ENCODE measurements around the gene DHRSX. TPM values are rescaled to one million over a fixed set of nuclear protein-coding genes. Genes with fewer than 3 reads are reported as not detected.
"Not testable (repeated sequence)": the region's sequence is repeated elsewhere in the genome, so short reads cannot be mapped to it uniquely, and the experiment has no call there.

DHRSX gene
- total RNA-seq, 1 donor from 2014 or later: 29.9 TPM

DNA sequence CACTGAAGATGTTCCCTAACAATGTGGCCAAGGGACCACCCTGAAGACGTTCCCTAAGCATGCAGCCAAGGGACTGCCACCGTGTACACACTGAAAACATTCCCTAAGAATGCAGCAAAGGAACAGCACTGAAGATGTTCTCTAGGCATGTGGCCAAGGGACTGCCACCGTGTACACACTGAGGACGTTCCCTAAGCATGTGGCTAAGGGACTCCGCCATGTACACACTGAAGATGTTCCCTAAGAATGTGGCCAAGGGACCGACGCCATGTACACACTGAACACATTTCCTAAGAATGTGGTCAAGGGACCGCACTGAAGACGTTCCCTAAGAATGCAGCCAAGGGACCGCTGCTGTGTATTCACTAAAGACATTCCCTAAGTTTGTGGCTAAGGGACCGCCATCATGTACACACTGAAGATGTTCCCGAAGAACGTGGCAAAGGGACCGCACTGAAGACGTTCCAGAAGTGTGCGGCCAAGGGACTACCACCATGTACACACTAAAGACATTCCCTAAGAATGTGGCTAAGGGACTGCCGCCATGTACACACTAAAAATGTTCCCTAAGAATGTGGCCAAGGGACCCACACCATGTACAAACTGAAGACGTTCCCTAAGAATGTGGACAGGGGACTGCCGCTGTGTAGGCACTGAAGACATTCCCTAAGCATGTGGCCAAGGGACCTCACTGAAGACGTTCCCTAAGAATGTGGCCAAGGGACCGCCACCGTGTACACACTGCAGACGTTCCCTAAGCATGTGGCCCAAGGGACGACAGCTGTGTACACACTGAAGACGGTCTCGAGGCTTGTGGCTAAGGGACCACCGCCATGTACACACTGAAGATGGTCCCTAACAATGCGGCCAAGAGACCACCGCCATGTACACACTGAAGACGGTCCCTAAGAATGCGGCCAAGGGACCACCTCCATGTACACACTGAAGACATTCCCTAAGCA is 54.8 kb downstream of the DHRSX start:
- DNase-seq (no peak), ATAC-seq (ENCODE audit: poor library complexity) (no peak)
- intact Hi-C loops (cut with DNase I): no loop called here

DNA sequence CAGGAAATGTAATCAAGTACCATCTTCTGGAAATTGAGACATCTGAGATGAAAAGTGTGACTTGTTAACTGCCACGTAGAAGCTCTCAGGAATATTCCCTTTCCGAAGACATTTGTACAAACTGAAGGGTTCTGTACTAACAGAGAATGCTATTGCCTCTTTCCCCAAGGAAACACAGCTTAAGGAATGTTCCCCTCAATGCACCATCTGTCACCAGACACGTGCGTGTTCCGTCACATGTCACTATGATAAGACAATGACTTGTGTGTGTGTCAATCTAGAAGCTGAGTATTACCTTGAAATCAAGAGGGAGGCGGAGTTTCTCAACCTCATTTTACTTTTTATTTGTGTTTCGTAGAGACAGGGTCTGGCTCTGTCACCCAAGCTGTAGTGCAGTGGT is 58.1 kb downstream of the DHRSX start:
- intact Hi-C loops (cut with DNase I): no loop called here
- DNase-seq (no peak), ATAC-seq (ENCODE audit: poor library complexity) (no peak)

DNA sequence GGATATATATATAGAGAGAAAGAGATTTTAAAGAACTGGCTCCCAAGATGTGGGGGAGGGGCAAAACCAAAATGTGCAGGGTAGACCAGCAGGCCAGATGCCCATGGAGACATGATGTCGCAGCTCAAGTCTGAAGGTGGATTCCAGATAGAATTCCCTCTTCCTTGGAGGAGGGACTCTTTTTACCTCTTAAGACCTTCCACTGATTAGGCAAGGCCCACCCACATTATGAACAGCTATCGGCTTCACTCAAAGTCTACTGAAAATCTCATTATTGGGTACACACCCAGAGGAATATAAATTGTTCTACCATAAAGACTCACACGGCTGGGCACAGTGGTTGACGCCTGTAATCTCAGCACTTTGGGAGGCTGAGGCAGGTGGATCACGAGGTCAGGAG is 59.3 kb downstream of the DHRSX start:
- intact Hi-C loops (cut with DNase I): no loop called here
- DNase-seq (no peak), ATAC-seq (ENCODE audit: poor library complexity) (no peak)

DNA sequence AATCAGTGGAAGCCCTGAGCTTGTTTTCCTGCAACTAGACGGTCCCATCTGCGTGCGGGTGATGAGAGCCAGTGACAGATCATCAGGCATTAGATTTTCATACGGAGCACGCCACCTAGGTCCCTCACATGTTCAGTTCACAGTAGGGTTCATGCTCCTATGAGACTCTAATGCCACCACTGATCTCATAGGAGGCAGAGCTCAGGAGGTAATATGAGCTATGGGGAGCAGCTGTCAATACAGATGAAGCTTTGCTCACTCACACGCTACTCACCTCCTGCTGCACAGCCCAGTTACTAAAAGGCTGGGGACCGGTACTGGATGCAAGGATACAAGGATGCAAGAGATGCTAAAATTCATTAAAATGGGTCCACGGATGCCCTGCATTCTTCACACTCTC is 61.2 kb downstream of the DHRSX start:
- intact Hi-C loops (cut with DNase I): no loop called here
- ATAC-seq (ENCODE audit: poor library complexity) (no peak), DNase-seq (no peak)

DNA sequence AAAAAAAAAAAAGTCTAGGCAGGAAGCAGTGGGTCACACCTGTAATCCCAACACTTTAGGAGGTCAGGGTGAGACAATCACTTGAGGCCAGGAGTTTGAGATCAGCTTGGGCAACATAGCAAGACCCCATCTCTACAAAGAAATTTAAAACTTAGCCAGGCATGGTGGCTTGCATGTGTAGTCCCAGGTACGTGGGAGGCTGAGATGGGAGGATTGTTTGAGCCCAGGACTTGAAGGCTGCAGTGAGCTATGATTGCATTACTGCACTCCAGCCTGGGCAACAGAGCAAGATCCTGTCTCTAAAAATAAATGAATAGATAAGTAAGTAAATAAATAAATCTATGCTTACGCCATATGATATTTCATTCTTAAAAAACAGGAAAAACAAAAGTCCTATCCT is 65.3 kb downstream of the DHRSX start:
- ATAC-seq (ENCODE audit: poor library complexity) (no peak), DNase-seq (no peak)
- intact Hi-C loops (cut with DNase I): no loop called here

GRCh38 chrX:2434270-2435163 is 66.3 kb downstream of the DHRSX start:
- ATAC-seq (ENCODE audit: poor library complexity) (no peak), DNase-seq (no peak)
- intact Hi-C loops (cut with DNase I): no loop called here

DNA sequence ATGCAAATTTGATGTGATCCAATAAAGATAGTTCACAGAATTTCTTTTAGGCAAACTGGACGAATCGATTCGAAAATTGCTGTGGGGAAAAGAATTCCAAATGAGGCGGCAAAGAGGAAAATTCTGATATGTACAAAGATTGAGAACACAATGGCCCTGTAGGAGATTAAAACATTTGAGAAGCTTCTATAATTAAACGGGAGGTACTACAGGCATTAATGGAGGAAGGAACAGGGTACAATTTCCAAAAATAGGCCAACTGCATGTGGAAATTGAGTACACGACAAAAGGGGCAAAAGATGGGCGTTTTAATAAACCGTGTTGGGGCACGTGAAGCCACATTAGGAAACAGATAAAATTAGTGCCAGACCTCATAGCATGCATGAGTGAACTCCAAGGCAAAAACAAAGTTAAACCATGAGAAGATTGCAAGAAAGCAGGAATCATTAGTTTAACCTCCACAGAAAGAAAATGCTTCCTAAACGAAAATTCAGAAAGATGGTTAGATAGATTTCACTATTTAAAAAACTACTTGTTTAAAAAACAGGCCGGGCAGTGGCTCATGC is 68.4 kb downstream of the DHRSX start:
- intact Hi-C loops (cut with DNase I): no loop called here
- ATAC-seq (ENCODE audit: poor library complexity): peak; percentile 51
- DNase-seq: no peak

- ATAC-seq (ENCODE audit: poor library complexity) (peak; percentile 10), DNase-seq (peak; percentile 57)
- intact Hi-C loops (cut with DNase I): no loop called here
Observed at GRCh38 chrX:2430265-2430825, 70.4 kb downstream of the DHRSX start.

GRCh38 chrX:2427737-2428136 is 73.0 kb downstream of the DHRSX start:
- ATAC-seq (ENCODE audit: poor library complexity) (no peak), DNase-seq (no peak)
- intact Hi-C loops (cut with DNase I): no loop called here

- no peak for DNase-seq
- intact Hi-C loops (cut with DNase I): no loop called here
Observed at GRCh38 chrX:2427147-2427546, 73.6 kb downstream of the DHRSX start.

DNA sequence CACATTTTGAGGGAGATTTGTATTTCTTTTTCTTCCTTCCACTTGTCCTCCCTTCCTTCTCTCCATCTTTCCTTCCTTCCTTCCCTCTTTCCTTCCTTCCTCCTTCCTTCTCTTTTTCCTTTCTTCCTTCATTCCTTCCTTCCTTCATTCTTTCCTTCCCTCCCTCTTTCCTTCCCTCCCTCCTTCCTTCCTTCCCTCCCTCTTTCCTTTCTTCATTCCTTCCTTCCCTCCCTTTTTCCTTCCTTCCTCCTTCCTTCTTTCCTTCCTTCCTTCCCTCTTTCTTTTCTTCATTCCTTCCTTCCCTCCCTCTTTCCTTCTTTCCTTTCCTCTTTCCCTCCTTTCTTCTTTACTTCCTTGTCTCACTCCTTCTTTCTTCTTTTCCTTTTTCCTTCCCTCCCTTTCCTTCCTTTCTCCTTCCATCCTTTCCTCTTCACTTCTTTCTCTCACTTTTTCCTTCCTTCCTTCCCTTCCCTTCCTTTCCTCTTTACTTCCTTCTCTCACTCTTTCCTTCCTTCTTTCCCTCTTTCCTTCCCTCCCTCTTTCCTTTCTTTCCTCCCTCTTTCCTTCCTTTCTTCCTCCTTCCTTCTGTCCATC is 74.4 kb downstream of the DHRSX start:
- no peak for DNase-seq
- no peak for ATAC-seq (ENCODE audit: poor library complexity)
- intact Hi-C loops (cut with DNase I): no loop called here

More at GRCh38 chrX:2427147-2427546, 73.6 kb downstream of the DHRSX start:
- ATAC-seq (ENCODE audit: poor library complexity): no peak

- intact Hi-C loops (cut with DNase I): no loop called here
- no peak for DNase-seq
- no peak for ATAC-seq (ENCODE audit: poor library complexity)
Observed at GRCh38 chrX:2425286-2426071, 75.3 kb downstream of the DHRSX start.

- no peak for ATAC-seq (ENCODE audit: poor library complexity)
- intact Hi-C loops (cut with DNase I): no loop called here
- DNase-seq: no peak
Observed at GRCh38 chrX:2424317-2424716, 76.5 kb downstream of the DHRSX start.

GRCh38 chrX:2423899-2424298 is 76.9 kb downstream of the DHRSX start:
- ATAC-seq (ENCODE audit: poor library complexity) (no peak), DNase-seq (no peak)
- intact Hi-C loops (cut with DNase I): no loop called here

DNA sequence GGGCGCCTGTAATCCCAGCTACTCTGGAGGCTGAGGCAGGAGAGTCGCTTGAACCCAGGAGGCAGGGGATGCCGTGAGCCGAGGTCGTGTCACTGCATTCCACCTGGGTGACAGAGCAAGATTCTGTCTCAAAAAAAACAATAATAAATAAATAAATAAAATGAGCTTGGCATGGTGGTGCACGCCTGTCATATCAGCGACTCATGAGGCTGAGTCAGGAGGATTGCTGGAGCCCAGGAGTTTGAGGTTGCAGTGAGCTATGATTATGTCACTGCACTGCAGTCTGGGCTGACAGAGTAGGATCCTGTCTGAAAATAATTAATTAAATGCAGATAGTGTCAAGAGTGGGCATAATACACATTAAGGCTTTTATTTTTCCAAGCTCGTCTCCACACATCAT is 77.5 kb downstream of the DHRSX start:
- intact Hi-C loops (cut with DNase I): no loop called here
- ATAC-seq (ENCODE audit: poor library complexity) (no peak), DNase-seq (no peak)

GRCh38 chrX:2419418-2419817 is 81.4 kb downstream of the DHRSX start:
- intact Hi-C loops (cut with DNase I); DNase-seq; ATAC-seq (ENCODE audit: poor library complexity): not testable (repeated sequence)

DNA sequence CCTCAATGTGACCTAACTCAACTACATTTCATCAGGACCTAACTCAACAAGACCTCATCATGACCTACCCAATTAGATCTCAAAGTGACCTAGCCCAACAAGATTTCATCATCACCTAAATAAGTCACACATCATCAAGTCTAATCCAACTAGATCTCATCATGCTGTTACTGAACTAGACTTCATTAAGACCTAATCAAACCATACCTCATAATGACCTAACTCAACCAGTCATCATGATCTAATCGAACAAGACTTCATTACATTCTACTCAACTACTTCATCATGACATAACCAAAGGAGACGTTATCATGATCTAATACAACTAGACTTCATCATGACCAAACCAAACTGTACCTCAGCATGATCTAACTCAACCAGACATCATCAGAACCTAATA is 82.8 kb downstream of the DHRSX start:
- no peak for ATAC-seq (ENCODE audit: poor library complexity)
- intact Hi-C loops (cut with DNase I): no loop called here

More for the DNA sequence above, 82.8 kb downstream of the DHRSX start:
- DNase-seq: no peak

All from Right ventricle myocardium superior (tissue), 1 donor.